GM19328 (cell line): Measurements from ENCODE around the gene BANF1.
"Not testable (repeated sequence)": the region's sequence is repeated elsewhere in the genome, so short reads cannot be mapped to it uniquely, and the experiment has no call there.

Source experiments
- ATAC-seq: cut with Tn5 transposase; IDR thresholded peaks from one replicate; pipeline ENCODE4 v1.9.1; 2021; ENCODE audit warnings: mild to moderate bottlenecking, moderate library complexity; ENCODE audit not compliant: unreplicated experiment

The BANF1 gene

DNA sequence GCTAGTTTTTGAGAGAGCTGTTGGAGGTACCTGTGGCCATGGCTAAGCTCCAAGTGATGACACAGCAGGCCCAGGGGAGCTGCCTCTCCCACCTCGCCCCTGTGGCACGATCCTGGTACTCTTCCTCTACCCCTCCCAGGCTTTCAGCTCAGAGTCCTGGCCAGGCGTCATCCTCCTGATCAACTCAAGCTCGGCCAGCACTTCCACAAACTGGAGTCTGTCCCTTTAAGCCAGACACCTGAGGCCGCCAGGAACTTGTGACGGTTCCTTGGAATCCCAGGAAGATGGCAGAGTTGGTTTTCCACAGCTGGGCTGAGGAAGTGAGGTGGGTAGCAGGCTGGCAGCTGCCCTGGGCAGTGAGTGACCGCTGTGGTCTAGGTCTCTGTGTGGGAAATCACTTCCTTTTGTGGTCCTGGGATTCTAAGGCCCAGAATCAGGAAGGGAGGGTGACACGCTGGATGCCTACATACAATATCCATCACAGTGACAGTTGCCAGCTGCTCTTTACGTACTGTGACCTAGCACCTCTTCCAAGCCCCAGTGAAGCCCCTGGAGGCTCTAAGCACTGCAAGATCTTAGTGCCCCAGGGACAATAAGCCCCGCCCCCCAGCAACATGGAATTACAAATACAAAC, 6.3 kb downstream of the BANF1 start:
- ATAC-seq: no peak

DNA sequence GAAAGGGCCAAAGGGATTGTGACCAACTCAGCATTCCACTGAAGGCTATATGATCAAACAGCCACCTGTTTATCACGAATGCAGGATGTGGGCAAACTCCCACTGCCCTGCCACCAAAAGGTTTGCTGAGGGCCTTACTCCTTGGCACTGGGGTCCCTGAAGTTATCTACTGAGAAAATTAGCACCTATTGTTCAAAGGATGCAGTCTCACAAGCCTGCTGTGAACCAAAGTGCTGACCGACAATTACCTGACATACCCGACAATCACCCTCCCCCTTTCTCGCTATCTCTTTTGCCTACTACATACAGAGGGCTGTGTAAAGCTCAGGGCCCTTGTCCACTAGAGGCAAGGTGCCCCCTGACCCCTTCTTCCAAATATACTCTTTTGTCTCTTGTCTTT, 7.7 kb downstream of the BANF1 start:
- not testable (repeated sequence) for ATAC-seq

DNA sequence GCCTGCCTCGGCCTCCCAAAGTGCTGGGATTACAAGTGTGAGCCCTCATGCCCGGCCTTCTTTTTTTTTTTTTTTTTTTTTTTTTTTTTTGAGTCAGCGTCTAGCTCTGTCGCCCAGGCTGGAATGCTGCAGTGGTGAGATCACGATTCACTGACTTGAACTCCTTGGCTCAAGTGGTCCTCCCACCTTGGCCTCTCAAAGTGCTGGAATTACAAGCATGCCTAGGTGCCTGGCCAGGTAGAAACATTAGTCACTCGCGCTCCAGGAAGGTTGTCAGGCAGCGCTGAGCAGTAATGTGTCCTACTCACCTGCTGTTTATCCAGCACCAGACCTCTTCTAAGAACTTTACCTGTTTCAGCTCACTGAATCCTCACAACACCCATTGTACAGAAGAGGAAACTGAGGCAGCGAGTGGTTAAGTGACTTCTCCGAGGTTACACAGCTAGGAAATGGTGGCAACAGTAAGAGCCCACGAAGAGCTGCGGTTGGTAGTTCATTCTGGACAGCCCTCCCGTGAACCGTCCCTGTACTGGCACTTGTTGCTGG, 9.0 kb downstream of the BANF1 start:
- ATAC-seq: no peak

DNA sequence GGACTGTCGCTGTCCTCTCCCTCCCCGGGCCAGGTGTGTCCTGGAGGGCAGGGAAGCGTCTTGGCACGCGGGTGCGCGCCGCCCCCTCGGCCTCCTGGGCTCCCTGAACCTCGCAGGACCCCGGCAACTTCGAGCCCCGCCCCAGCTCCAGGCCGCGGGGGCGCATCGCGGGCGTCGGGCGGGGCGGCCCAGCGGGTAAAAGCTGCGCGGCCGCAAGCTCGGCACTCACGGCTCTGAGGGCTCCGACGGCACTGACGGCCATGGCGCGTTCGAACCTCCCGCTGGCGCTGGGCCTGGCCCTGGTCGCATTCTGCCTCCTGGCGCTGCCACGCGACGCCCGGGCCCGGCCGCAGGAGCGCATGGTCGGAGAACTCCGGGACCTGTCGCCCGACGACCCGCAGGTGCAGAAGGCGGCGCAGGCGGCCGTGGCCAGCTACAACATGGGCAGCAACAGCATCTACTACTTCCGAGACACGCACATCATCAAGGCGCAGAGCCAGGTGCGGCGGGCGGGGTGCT, 9.5 kb downstream of the BANF1 start, which contains the start of gene CST6:
CST6 (plus strand) TSS at position 224 of the 519 bp plus-strand sequence; CDS start at position 261, 37 bp downstream.
- no peak for ATAC-seq

DNA sequence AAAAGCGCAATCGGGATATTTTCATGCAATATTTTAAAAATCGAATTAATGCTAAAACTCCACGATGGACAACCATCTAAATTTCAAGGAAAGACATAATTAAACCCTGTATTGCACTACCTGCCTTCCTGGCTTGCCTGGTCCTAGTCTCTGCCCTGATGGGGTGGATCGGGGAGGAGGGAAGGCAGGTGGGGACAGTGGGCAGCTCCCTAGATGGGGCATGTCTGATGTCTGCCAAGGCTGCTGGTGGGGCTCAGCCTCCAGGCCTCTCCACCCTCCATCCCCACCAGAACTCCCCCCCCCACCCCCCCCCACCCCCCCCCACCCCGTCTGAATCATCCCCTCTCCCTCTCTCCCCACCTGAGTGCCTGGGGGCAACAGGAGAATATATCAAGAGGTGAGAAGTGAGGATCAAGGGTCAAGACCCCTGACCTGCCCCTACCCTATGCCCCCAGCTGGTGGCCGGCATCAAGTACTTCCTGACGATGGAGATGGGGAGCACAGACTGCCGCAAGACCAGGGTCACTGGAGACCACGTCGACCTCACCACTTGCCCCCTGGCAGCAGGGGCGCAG, 10.2 kb downstream of the BANF1 start:
- ATAC-seq: no peak

DNA sequence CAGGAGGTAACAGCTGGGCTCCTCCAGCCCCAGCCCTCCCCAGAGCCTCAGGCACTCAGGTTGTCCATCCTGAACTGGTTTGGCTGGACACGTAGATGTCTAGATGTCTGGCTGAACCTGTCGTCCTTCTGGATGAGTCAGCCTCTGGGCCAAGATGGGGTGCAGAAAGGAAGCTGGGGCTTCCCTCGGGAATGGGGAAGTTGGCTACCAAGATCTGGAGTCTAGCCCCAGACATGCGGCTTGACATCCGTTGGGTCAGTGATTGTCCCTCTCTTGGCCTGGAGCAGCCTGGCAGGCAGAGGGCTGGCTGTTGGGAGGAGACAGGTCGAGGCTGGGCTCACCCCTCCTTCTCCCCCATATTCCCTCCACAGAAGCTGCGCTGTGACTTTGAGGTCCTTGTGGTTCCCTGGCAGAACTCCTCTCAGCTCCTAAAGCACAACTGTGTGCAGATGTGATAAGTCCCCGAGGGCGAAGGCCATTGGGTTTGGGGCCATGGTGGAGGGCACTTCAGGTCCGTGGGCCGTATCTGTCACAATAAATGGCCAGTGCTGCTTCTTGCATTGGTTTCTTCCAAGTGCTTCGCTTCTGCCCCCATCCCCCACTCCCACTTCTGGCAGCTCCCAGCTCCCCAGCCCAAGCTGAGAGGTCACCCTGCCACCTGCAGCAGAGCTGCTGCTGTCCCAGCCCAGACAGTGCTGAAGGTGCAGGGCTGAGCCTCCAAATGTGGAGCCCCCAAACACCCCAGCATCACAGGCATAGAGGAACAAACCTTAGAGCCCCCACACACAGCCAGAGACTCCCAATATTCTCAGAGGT, 10.9 kb downstream of the BANF1 start:
- no peak for ATAC-seq

DNA sequence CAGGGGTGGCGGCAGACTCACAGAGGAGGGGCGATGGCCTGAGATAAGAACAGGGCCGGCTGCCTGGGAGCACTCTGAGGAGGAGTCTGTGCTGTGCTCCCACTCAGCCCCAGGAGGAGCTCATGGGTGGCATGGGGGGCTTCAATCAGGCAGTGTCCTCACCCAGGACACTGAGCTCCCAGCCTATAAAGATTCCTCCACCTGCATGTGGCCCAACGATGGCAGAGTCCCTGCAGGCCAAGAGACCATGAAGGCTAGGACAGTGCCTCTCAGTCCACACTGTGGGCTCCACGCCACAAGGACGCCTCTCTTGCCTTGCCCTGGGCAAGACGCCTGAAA, 11.4 kb downstream of the BANF1 start:
- no peak for ATAC-seq

DNA sequence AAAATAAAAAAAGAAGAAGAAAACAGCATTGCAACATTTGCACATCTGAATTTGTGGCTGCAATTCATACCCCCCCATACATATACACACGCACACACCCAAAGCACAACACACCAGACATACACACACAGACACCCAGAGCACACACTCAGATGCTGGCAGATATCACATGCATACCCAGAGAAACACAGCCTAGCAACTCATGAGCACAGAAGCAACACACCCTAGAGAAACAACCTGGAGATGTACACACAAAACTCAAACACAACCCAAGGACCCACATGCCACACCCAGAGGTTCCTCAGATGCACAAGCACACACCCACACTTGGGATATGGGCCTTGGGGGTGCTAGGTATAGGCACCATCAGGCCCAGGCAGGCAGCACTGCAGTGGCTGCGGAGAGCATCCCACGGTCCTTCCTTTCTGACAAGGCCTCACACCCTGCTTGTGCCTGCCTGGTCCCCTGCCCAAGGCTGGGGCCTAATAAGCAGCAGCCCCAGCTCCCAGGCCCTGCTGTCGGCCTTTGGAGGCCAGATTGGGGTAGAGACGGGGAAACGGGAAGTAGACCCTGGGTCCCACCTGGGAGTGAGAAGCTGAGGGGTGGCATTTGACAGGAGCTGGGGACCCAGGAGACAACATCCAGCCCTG, 12.6 kb downstream of the BANF1 start:
- no peak for ATAC-seq

DNA sequence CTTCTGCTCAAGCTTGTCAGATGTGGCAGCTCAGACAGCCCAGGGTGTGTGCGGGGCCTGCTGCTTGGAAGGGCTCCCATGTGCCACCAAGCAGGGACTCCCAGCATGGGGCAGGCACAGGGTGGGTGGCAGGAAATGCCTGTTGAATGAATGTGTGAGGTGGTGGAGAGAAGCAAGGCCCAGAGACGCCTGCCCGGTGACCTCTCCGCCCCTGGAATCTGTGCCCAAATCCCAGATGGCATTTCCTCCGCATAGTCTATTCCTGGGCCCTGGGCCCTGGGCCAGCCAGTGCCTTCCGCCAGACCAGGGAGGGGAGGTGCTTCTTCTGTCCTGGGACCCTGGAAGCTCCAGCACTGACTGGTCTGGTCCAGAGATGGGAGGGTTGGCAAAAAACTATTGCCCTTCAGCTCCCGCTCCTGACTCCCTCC, 13.2 kb downstream of the BANF1 start:
- ATAC-seq: no peak

DNA sequence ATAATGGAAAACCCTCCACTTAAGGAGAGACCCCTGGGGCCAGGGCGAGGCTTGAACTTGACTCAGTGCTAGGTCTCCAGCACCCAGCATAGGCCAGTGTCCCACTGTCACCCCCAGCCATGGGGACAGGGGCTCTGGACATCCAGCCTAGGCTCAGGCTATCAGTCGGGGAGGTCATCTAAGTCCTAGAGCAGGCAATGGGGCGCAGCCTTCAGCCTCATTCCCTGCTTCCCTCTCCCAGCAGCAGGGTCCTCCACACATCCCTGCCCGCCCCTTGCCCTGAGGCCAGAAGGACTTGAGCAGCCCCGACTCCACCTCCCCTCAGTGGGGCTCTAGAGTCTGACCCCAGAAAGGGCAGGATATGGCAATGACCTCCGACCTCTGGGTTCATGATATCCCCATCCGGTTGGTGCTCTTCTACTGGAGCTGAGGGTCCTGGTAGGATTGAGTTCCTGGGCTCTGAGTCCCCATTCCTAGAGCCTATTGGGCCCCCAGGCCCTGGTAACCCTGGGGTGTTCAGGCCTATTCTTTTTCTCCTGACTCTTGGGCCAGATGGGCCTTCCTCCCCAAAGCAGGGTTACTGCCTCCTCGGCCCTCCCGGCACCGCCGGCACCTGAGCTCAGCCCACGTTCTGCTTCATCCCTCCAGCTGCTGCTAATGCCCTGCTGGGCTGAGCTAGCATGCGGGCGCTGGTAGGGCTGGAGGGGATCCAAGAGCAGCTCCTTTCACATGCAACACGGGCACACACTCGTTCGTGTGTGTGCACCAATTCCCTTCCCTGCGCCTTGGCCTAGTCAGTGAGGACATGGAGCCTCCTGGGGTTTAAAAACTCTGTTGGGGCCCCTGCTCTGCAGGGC, 13.9 kb downstream of the BANF1 start:
- no peak for ATAC-seq

DNA sequence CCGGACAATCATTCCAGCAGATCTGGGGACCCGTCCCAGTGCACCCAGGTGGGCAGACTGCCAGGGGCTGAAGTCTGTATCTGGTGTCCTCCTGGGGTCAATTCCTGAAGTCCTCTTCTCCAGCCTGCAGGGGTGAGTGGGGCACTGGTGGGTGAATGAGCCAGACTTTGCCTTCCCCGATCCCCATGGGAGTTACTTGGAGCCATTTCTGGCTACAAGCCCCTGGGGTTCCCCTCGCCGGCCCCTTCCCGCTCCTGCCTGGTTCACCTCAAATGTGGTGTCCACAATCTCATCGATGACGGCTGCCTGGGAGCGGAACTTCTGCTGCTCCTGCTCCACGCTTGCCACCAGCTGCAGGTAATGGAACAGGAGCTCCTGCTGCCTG, 14.5 kb downstream of the BANF1 start:
- ATAC-seq: no peak

DNA sequence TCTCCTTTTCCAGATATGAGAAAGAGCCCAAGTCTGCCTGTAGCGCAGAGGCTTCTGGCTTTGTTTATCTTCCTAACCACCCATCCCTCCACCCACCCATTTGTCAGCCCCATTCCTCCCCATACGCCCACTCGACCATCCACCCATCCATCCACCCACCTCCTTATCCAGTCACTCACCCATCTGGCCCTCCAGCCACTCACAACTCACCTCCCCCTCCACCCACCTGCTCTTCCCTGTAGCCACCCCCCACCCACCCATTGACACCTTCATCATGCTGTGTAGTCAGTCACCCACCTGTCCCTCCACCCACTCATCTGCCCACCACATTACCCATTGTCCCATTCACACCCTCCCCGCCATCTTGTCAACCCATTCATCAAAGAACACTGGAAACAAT, 15.0 kb downstream of the BANF1 start:
- ATAC-seq: no peak

DNA sequence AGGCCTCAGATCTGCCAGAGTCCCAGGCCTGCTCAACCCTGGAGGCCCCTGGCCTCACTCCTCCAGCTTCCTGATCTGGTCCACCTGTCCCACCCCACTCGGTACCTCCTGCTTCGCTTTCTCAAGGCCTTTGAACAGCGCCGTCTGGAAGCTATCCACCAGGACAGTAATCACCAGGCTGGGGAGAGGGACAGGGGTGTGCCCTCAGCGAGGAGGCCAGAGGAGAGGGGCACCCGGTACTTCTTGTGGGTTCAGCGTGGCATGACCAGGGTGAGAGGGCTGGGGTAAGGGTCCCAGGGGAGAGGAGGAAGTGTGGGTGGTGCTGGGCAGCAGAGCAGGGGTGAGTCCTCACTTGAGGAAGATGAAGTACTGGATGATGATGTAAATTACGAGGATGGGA, 17.9 kb downstream of the BANF1 start:
- no peak for ATAC-seq

DNA sequence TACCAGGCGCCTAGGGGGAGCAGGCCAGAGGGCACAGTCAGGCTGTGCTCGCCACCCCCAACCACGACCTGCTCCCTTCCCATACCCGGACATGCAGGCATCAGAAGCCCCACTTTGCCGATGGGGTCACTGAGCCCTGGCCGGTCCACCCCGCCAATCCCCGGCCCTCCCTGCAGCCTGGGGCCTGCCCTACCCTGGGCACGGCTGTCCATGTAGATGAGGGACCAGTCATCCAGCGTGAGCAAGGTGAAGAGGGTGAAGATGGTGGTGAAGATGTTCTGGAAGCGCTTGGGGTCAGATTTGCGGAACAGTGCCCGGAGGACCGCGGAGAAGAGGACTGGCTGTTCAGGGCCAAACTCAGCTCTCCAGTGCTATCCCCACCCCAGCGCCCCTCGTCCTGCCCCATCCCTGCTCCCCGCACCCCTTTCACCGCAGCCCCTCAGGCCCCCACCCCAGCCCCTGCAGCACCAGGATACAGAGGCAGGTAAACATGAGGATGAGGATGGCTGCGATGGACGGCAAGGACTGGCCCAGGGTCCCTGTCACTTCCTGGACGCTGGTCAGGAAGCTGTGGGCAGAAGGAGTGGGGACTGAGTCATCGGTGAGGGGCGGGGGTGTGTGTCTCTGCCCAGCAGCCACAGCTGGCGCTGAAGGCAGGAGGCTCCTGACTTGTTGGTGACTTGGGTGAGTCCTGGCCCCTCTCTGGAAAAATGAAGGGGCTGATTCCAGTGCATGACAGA, 18.5 kb downstream of the BANF1 start:
- ATAC-seq: no peak

DNA sequence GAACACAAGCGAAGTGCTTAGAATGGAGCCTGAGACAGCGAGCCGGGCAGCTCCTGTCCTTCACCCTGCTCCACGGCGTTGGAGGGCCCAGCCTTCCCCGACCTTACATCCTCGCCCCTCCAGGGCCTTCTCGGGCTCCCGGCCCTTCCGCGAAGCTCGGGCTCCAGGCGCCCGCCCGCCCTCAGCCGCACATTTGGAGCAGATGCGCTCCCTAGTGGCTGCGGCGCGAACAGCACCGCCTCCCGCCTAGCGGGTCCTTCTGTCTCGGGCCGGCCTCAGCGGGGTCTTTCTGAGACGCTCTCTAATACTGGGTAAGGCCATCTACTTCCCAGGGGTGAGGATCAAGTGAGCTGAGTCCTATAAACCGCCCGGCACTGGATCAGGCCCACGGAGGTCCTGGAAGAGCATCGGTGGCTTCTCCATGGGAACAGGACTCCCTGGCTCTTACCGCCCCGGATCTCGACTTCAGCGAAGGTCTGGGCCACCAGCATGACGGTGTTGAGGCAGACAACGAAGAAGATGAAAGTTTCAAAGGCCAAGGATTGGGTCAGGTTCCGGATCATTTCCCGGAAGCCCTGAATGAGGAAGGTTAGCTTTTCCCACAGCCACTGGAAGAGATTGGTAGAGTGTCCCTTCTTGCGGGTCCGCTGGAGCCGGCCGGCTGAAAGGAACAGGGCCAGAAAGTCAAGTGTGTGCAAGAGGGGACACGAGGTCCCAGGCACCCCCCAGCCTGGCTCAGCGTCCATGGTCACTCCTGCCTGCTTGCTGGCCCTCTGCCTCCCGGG, 20.3 kb downstream of the BANF1 start:
- ATAC-seq: no peak

DNA sequence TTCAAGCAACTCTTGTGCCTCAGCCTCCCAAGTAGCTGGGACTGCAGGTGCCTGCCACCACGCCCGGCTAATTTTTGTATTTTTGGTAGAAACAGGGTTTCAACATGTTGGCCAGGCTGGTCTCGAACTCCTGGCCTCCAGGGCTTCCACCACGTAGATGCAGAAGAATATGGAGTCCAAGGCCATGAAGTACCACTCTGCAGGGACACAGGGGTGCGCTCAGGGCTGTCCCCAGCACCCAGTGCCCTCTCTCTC, 20.8 kb downstream of the BANF1 start:
- ATAC-seq: not testable (repeated sequence)

DNA sequence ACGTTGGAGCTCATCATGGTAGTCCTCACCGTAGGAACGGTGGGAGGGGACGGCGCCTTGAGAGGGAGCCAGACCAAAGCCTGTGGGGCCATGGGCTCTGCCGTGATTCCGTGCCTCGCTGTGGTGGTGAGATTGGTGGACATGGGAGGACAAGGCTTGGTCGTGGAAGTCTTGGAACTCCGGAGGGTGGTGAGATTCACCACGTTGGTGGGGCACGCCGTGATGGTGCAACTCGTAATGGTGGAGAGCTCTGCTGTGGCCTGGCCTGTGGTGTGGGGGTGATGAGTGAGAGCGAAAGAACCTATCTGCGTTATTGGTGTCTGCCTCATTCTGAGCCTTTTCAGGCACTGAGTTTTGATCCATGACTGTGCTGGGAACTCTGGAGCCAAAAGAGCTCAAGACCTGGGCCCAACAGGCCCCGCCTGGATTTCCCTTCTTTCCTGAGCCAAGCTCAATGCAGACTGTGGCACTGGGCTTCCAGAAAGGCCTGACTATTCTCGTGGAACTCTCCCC, 23.8 kb downstream of the BANF1 start, which contains the start of gene CATSPER1:
CATSPER1 (minus strand) TSS at position 463 of the 513 bp plus-strand sequence; CDS start at position 363, 100 bp downstream.
- ATAC-seq: no peak

DNA sequence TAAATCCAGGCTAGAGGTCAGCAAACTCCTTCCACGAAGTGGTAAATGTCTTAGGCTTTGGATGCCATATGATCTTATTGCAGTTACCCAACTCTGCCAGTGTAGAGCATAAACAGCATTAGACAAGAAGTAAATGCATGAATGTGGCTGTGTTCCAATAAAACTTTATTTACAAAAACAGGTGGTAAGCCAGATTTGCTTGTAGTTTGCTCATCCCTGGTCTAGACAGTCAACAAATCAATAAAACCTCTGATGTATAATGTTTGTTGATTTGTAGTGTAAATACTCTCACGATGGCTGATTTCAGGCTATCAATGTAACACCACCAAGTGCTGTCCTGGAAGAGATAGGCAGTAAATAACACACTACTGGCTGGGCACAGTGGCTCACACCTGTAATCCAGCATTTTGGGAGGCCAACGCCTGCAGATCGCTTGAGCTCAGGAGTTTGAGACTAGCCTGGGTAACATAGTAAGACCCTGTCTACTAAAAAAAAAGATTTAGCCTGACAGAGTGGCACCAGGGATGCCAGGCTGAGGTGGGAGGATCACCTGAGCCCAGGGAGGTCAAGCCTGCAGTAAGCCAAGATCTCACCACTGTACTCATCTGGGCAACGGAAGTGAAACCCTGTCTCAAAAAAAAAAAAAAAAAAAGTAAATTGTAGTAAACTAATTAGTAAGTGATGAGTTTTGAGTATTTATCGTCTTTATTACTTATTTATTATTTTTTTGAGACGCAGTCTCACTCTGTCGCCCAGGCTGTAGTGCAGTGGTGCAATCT, 30.8 kb downstream of the BANF1 start:
- ATAC-seq: no peak
